GM18870 (cell line): ENCODE data around the gene NPR3.
"Not testable (repeated sequence)": the region's sequence is repeated elsewhere in the genome, so short reads cannot be mapped to it uniquely, and the experiment has no call there.

Source experiments
- ATAC-seq: cut with Tn5 transposase; IDR thresholded peaks from one replicate; pipeline ENCODE4 v1.9.1; 2021; ENCODE audit warnings: moderate library complexity; ENCODE audit not compliant: unreplicated experiment

Gene NPR3

DNA sequence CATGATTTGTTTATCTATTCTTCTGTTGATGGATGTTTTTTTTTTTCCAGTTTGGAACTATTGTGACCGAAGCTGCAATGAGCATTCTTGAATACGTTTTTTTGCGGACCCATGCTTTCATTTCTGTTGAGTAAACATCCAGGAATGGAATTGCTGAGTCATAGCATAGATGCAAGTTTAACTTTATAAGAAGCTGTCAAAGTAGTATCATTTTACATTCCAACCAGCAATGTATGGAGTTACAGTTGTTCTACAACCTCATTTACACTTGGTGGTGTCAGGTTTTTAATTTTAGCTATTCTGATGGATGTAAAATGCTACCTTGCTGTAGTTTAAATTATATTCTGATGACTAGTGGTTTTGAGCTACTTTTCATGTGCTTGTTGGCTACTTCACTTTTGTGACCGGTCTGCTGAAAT lies 49.0 kb downstream of the NPR3 start:
- no peak for ATAC-seq

DNA sequence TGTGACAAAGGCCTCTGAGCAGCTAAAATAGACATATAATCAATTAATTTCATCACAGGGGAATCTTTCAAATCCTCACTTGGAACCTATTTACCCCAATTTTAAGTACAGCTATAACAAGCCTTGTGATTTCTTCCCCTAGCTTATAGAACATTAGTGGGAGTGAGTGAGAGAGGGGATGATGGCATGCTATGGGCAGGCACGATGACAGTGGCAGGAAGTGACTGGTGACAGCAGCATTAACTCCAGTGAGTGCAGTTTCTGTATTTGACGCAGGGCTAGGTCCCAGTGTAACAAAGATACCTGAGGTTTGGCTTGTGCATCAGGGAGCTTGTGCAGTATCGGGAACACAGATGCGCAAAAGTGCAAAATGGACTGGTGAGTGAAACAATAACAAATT lies 54.1 kb downstream of the NPR3 start:
- no peak for ATAC-seq

DNA sequence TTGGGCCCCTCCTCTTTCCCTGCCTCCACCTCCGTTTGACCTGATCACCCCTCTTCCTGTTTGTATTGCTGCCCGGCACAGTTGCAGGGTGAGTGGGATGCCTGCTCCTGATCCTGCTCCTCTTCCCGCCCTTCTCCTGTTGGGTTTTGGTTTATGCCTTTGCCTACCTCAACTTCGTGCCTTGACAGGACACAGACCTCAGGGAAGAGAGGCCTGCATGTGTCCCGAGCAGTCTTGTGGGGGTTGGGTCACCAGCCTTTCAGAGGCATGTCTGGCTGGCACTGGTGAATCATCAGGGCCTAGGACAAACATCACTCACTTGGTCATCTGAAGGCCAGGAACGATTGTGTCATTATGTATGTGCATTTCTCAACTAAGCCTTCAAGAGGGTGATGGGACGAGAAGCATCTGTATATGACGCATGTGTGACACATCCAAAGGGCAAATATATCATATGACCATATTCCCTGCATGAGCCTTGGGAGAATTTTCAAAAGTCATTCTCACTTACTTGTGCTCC lies 56.9 kb downstream of the NPR3 start:
- ATAC-seq = no peak

DNA sequence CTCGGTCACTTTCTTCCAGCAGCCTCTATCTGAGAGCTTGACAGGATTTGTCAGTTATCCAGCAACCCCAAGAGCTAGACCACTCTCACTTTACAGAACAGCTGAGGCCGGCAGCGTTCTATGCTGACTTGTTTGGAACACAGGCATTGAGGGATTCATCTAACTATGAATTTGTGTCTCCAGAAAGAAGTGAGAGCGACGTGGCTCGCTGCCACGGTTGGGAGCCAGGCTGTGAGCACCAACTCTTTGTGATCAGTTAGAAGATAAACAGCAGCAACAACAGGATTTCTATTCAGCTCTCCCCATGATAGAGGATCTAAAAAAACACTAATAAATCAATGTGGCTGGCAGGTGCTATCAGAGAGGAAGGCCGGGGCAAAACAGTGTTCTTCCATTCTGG lies 58.6 kb downstream of the NPR3 start:
- no peak for ATAC-seq

DNA sequence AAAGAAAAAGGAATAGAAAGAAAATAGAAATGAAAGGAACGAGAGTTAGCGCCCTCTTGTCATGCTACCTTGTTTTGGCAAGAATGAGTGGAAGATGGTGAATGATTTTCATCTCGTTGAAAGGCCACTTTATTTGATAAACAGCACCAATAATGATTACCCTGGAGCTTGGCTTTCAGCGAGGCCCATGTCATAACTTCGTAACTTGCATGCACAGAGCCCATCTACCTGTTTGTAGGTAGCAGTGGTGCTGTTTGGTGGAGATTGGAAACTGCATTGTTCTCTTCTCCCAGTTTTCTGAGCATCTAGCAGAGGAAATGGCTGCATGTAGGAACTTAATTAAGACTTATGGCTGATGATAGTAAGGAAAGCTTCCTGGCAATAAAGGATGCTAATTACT lies 59.3 kb downstream of the NPR3 start:
- no peak for ATAC-seq

DNA sequence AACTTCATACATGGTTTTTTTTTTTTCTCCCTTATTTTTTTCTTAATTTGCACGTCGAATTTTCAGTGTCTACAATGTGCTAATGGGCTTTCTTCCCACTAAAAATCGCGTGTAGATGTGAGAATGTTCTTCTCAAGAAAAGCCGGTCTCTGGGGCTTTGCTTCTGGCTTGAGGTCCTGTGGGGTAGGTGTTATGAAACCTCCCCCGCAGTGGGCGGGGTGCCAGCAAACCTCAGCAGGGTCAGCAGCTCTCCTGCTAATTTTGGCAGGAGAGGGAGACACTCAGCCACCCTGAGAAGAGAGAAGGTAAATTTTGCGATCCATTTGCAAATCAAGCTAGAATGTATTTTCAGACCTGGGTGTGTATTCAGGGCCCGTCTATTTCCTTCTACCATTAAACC lies 59.9 kb downstream of the NPR3 start:
- ATAC-seq = no peak

DNA sequence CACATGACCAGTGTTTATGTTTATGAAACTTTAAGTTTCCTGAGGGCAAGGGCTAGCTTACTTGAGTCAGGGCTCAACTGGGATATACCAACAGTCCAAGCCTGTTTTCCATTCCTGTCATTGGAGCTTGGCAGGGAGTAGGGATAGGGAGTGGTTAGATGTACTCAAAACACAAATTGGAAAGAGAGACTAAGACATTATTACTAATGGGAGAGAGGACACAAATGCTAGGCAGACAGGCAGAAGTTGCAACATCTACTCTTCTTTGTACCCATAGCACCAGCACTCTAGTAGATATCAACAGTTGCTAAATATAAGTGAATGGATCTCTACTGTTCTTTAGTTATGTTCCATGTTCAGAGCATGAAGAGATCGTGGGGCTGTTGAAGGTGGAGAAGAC lies 62.8 kb downstream of the NPR3 start:
- no peak for ATAC-seq

DNA sequence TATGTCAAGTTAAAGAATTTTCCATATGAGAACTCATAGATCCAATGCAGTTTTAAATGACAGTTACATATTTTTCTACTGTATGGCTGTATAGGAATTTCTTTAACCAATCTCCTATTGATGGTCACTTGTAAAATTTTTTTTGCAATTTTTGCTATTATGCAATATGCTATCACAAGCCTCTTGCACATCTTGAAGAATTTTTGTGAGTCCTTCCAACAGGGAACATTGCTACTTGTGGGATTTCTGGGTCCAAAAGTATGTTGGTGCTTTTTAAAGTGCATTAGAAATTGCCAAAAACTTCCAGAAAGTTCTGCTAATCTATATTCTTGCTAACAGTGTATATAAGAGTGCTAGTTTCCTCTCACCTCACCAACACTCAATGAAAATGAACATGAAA lies 65.1 kb downstream of the NPR3 start:
- ATAC-seq = no peak

DNA sequence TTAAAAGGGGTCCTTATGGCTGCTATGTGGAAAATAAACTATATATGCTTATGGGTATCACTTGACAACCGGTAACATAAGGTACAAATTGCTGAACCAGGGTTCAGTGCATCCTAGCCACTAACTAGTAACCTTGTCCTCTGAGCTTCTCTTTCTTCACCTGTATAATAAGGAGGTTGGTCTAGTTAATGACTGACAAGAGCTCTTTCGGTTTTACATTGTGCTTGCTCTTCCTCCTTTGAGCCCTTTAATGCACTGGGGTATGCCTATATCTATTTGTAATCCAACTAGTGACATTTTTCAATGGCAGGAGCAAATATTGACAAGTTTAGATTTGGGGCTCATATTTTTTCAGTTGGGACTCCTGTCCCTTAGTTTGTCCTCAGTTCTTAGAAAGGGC lies 66.1 kb downstream of the NPR3 start:
- ATAC-seq = peak; percentile 75

DNA sequence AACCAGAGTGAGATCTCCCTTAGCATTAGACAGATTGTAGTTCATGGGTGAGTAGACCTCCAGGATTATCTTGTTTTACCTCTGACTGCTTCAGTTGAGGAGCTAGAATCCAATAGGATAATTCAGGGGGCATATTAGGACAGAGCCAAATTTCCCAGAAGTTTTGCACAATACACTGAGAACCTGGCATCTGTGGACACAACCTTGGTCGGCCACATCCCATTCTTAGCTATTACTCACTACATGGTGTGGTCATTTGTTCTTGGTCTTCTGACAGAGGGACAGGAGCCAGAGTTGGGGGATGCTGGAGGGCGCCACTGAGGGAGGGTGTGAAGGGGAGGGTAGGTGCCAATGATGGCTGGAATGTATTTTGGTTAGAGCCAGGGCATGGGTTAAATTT lies 66.6 kb downstream of the NPR3 start:
- no peak for ATAC-seq

DNA sequence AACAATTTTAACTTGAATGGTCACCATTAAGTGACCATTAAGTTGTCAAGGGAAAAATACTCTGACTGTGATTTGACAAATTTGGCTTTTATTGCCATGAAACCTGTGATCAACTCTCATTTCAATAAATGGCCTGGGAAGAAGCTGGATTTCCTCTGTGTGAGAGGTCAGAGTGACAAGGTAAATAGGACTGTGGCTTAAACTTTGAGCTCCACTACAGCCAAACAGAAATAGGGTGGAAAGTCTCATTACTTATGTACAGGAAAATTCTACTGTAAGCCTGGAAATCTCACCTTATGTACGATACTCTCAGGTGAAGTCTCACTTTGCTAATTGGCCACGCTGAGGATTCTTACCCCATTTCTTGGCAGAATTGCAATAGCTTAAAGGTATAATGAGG lies 67.3 kb downstream of the NPR3 start:
- no peak for ATAC-seq

DNA sequence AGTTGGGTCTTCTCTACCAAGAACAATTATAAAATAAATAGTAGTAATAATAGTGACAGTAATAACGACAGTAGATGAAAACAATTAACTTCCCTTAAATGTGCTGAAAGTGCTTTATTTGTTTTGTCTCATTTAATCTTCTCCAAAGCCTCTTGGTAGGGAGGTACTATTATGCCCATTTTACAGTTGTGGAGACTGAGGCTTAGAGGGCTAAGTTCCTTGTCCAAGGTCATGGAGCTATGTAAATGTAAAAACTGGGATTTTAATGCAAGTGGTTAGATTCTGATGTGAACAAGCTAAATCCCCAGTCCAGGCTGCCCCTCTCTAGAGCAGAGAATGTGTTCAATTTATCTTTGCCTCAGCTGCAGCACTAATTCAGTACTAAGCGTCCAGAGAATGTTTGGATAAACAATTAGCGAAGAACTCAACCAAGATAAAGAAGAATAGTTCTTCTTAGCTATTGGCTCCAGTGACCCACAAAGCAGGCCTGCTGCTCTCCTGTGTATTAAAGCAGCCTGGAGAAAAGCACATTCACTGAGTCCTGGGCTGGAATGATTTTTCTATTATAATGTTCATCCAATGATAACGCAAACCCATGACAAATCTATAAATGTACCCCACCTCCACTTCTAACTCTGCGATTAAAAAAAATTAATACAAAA lies 68.8 kb downstream of the NPR3 start:
- no peak for ATAC-seq

DNA sequence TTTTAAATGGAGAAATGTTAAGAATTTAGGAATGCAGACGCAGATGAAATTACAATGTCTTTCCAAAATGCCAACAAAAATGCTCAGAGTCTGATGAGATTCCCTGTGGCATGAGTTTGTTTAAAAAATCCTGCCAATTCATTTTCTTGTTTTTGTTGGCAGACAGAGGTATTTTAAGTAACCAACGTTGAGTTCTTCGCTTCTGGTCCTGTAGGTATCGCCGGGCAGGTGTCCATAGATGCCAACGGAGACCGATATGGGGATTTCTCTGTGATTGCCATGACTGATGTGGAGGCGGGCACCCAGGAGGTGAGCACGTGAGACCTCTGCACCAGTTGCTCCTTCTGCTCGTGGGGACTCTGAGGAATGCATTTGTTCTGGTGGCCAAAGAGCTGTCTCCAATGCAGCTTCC lies 69.4 kb downstream of the NPR3 start:
- ATAC-seq = no peak

DNA sequence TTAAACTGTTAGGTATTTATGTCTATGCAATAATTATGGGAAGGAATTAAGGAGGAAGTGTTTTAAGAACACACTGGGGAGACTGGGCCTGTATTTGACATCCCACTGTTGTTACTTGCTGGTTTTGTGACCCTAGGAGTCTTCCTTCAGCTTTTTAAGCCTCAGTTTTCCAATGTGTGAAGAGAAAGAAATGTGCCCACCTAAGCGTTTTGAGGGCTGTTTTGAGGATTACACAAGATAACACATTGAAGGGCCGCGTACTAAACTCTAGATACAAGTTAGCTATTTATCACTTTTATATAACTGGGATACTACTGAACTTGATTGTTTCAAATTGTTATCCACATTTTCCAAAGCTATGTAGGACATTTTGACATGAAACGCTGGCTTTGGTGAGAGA lies 72.5 kb downstream of the NPR3 start:
- no peak for ATAC-seq

DNA sequence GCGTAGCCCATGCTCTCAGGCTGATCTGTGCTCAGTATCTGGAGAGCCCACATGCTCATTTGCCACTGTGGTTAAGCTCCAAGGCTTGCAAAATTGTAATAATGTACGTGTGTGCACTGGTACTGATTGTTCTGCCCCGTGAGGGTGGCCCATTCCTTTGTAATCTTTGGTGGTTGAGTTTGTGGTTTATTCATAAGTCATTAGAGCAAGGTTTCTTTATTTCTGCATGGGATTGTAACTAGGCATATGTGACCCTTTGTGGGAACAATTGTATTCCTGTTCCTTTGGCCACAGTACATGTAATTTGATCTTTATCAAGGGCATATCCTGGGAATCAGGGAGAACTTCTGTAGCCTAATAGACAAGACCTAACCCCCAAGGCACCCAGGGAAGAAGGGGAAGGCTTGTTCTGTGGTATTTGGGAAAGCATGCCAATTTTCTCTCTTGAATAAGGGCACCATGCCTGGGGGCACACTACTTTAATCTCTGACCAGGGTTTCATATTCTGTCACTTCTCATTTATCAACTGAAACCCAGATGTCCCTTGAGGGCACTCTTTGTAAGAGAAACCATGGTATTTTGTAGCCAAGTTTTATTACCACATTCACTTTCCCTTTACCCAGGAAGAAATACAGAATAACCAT lies 74.6 kb downstream of the NPR3 start:
- peak; percentile 50 for ATAC-seq

DNA sequence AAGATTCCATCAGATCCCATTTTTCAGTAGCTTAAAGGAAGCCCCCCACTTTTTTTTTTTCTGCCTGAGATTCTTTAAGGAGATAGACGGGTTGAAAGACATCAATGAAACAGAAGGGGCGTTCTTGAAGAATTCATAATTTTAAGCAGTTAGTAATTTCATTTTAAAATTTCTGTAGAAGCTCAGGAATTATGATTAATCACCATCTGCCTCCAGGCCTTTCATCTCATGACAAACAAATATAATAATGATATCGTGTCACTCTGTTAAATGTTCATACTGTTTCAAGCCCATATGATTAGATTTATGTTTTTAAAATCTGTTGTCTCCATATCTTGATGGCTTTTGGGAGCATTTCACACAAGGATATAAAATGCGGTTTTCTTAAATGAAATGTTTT lies 75.2 kb downstream of the NPR3 start:
- ATAC-seq = no peak

DNA sequence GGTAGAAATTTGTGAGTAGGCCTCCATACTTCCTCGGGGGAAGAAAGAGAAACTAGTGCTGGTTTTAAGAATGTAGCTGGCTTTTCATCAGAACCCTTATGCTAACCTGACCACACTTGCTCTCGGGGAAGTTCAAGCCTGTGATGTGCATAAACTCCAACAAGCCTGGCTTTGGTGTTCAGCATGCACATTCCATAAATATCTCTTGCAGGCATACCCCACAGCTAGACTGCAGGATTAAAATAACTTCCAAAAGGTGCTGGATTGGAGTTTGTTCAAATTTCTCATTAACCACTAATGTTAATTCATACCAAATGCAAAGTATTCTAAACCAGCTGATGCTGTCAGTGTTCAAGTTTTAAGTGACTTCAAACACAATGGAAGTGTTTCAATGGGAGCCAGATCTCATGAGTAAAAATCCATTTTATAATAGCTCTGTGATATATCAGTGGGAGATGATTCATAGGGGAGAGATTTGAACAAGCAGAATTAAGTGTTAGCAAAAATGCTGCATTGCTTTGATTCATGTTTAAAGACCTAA lies 79.4 kb downstream of the NPR3 start:
- ATAC-seq = no peak

DNA sequence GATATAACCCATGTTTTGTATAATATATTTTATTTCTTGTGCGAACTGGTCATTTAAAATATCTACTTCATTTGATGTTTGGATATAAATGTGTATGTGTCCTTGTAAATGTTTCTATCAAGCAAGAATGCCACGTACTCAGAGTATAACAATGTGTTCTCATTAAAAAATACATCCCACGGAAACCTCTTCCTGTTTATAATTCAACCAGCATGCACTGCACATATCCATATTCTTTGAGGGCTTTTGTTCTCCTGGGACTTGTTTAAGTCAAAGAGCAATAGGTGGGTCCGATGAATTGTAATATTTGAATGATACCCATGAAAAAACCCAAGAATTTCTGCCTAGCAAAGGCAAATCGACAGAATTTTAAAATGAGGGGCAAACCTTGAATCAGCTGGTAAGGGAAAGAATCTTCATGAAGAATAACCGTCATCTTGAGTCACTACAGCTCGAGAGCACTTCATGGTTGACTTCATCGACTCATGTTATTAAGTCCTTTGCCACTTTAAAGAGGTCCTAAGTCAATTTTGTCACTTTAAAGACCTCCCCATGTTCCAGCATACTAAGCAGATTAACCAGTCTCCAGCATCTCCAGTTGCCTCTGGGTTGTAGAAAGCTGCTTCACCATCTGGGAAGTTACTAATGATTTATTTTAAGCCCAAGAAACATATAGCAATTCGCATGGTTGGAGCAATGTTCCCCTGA lies 80.6 kb downstream of the NPR3 start:
- no peak for ATAC-seq

DNA sequence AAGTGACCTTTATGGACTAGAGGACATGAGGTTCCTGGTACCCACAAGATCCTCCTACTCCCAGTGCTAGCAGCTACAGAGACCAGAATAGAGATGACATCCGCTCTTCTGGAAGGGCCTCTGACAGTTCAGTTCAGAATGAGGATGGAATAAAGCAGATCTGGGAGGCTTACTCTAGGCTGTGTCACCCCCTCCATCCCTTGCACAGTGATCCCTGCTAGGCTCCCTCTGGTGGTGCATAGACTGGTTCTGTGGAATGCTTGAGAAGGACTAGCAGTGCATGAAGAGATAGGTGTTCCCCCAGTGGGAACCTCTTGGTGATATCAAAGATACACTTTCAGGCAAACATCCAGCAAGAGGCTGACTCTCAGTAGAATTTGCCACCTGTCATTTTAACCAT lies 83.0 kb downstream of the NPR3 start:
- ATAC-seq = no peak

DNA sequence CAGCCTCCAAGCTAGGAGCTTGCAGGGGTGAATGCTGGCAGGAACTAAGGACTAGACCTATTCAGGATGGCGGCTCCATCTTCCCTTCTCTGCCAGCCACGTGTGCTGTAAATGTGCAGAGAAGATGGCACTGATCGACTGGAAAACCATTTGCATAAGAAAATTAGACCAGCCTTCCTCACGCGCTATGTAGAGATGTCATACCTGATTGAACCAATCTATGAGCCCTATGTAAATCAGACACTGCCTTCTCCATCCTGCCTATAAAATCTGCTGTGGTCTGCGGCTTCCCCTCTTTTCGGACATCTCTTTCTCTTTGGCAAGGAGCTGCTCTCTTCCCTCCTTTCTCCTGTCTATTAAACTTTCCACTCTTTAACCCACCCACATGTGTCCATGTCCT lies 91.6 kb downstream of the NPR3 start:
- no peak for ATAC-seq

DNA sequence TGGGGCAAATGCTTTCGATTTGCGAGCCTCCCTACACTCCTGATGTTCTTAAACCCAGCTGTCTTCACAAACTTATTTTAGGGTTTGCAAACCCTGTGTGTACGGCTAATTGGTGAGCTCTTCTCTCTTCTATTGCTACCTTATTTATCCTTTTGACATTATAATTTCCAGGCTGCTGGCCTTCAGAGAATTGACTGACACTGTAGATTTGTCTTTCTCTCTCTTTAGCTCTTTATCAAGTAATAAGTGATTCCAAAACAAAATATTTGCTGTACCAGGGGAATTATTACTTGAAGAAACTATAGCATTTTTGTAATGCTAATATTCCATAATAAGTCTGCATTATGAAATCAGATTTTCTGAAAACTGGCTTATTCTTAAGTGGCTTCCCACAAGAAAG lies 92.5 kb downstream of the NPR3 start:
- no peak for ATAC-seq

DNA sequence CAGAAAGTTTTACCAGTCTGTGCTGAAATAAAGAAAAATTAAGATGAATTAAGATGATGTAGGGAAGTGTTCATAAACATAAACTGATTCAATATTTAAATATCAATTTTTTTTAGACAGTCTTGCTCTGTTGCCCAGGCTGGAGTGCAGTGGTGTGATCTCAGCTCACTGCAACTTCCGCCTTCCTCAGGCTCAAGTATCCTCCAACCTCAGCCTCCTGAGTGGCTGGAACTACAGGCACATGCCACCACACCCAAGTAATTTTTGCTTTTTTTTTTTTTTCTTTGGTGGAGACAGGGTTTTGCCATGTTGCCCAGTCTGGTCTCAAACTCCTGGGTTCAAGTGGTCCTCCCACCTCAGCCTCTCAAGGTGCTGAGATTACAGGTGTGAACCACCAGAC lies 94.3 kb downstream of the NPR3 start:
- not testable (repeated sequence) for ATAC-seq
